GM23338 (cell line): ENCODE results near the gene KNTC1.

Experiments
- CTCF ChIP-seq, 2 experiments: fragments of 200-600 bp in 1 of 2; sonication (generic) in 1 of 2; conservative IDR thresholded peaks; 2 replicates each; pipeline versions ENCODE4 v1.5.1 to v1.6.1; 2016 to 2017; ENCODE audit warnings: antibody characterized with exemption in 2 of 2, low read depth in 2 of 2, mild to moderate bottlenecking in 2 of 2, moderate library complexity in 1 of 2
- EZH2 ChIP-seq: fragments of 200-600 bp; sonication (generic); IDR thresholded peaks from one replicate; pipeline ENCODE4 v1.8.0; 2017; ENCODE audit warnings: antibody characterized with exemption, mild to moderate bottlenecking, low read depth; ENCODE audit not compliant: unreplicated experiment
- EZH2phosphoT487 ChIP-seq: fragments of 200-600 bp; sonication (generic); IDR thresholded peaks from one replicate; pipeline ENCODE4 v1.8.1; 2018; ENCODE audit warnings: antibody characterized with exemption; ENCODE audit not compliant: unreplicated experiment
- JUNB ChIP-seq: IDR thresholded peaks from one replicate; pipeline ENCODE4 v1.6.1; 2016; ENCODE audit warnings: antibody characterized with exemption; ENCODE audit not compliant: unreplicated experiment
- POLR2AphosphoS5 ChIP-seq: IDR thresholded peaks from 2 replicates; pipeline ENCODE4 v1.6.1; 2016; ENCODE audit warnings: antibody characterized with exemption, low read depth
- ZNF114 ChIP-seq: fragments of 250-450 bp; sonication (Bioruptor Pico); IDR thresholded peaks from 2 replicates; pipeline ENCODE4 v1.5.0; 2020; ENCODE audit warnings: mild to moderate bottlenecking, moderate library complexity
- ZNF331 ChIP-seq: fragments of 250-450 bp; sonication (Bioruptor Pico); IDR thresholded peaks from 2 replicates; pipeline ENCODE4 v1.5.0; 2020; ENCODE audit warnings: low read depth, mild to moderate bottlenecking, moderate library complexity
- TF ChIP-seq, protein P1 (sequence below): IDR thresholded peaks from one replicate; pipeline ENCODE4 v1.6.1; 2018; ENCODE audit warnings: antibody characterized with exemption; ENCODE audit not compliant: unreplicated experiment
- TF ChIP-seq, protein P2 (sequence below): fragments of 250-450 bp; sonication (Bioruptor Pico); IDR thresholded peaks from 2 replicates; pipeline ENCODE4 v1.5.0; 2020; ENCODE audit warnings: mild to moderate bottlenecking, moderate library complexity

- TF ChIP-seq CTCF (conservative IDR thresholded peaks at IDR 0.05; ENCODE audit: low read depth in 2 of 2) (no peak), EZH2phosphoT487 (no peak), EZH2 (no peak), POLR2AphosphoS5 (no peak), ZNF331 (CRISPR knock-in tag) (no peak), JUNB (no peak), ZNF114 (CRISPR knock-in tag) (no peak)
- TF ChIP-seq, protein P1, sequence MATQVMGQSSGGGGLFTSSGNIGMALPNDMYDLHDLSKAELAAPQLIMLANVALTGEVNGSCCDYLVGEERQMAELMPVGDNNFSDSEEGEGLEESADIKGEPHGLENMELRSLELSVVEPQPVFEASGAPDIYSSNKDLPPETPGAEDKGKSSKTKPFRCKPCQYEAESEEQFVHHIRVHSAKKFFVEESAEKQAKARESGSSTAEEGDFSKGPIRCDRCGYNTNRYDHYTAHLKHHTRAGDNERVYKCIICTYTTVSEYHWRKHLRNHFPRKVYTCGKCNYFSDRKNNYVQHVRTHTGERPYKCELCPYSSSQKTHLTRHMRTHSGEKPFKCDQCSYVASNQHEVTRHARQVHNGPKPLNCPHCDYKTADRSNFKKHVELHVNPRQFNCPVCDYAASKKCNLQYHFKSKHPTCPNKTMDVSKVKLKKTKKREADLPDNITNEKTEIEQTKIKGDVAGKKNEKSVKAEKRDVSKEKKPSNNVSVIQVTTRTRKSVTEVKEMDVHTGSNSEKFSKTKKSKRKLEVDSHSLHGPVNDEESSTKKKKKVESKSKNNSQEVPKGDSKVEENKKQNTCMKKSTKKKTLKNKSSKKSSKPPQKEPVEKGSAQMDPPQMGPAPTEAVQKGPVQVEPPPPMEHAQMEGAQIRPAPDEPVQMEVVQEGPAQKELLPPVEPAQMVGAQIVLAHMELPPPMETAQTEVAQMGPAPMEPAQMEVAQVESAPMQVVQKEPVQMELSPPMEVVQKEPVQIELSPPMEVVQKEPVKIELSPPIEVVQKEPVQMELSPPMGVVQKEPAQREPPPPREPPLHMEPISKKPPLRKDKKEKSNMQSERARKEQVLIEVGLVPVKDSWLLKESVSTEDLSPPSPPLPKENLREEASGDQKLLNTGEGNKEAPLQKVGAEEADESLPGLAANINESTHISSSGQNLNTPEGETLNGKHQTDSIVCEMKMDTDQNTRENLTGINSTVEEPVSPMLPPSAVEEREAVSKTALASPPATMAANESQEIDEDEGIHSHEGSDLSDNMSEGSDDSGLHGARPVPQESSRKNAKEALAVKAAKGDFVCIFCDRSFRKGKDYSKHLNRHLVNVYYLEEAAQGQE: no peak
- TF ChIP-seq, protein P2, sequence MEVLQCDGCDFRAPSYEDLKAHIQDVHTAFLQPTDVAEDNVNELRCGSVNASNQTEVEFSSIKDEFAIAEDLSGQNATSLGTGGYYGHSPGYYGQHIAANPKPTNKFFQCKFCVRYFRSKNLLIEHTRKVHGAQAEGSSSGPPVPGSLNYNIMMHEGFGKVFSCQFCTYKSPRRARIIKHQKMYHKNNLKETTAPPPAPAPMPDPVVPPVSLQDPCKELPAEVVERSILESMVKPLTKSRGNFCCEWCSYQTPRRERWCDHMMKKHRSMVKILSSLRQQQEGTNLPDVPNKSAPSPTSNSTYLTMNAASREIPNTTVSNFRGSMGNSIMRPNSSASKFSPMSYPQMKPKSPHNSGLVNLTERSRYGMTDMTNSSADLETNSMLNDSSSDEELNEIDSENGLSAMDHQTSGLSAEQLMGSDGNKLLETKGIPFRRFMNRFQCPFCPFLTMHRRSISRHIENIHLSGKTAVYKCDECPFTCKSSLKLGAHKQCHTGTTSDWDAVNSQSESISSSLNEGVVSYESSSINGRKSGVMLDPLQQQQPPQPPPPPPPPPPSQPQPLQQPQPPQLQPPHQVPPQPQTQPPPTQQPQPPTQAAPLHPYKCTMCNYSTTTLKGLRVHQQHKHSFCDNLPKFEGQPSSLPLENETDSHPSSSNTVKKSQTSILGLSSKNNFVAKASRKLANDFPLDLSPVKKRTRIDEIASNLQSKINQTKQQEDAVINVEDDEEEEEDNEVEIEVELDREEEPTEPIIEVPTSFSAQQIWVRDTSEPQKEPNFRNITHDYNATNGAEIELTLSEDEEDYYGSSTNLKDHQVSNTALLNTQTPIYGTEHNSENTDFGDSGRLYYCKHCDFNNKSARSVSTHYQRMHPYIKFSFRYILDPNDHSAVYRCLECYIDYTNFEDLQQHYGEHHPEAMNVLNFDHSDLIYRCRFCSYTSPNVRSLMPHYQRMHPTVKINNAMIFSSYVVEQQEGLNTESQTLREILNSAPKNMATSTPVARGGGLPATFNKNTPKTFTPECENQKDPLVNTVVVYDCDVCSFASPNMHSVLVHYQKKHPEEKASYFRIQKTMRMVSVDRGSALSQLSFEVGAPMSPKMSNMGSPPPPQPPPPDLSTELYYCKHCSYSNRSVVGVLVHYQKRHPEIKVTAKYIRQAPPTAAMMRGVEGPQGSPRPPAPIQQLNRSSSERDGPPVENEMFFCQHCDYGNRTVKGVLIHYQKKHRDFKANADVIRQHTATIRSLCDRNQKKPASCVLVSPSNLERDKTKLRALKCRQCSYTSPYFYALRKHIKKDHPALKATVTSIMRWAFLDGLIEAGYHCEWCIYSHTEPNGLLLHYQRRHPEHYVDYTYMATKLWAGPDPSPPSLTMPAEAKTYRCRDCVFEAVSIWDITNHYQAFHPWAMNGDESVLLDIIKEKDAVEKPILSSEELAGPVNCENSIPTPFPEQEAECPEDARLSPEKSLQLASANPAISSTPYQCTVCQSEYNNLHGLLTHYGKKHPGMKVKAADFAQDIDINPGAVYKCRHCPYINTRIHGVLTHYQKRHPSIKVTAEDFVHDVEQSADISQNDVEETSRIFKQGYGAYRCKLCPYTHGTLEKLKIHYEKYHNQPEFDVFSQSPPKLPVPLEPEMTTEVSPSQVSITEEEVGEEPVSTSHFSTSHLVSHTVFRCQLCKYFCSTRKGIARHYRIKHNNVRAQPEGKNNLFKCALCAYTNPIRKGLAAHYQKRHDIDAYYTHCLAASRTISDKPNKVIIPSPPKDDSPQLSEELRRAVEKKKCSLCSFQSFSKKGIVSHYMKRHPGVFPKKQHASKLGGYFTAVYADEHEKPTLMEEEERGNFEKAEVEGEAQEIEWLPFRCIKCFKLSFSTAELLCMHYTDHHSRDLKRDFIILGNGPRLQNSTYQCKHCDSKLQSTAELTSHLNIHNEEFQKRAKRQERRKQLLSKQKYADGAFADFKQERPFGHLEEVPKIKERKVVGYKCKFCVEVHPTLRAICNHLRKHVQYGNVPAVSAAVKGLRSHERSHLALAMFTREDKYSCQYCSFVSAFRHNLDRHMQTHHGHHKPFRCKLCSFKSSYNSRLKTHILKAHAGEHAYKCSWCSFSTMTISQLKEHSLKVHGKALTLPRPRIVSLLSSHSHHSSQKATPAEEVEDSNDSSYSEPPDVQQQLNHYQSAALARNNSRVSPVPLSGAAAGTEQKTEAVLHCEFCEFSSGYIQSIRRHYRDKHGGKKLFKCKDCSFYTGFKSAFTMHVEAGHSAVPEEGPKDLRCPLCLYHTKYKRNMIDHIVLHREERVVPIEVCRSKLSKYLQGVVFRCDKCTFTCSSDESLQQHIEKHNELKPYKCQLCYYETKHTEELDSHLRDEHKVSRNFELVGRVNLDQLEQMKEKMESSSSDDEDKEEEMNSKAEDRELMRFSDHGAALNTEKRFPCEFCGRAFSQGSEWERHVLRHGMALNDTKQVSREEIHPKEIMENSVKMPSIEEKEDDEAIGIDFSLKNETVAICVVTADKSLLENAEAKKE (CRISPR knock-in tag): no peak
These were observed 33.1 kb downstream of the KNTC1 start for GRCh38 chr12:122560138-122560537.
